T-cell (primary cell): Measurements from ENCODE around the gene OPN1MW3. TPM values are rescaled to one million over a fixed set of nuclear protein-coding genes. Genes with fewer than 3 reads are reported as not detected.
A peak's percentile ranks its signal among the peaks of the same experiment; 100 is the strongest.
"Not testable (repeated sequence)": the region's sequence is repeated elsewhere in the genome, so short reads cannot be mapped to it uniquely, and the experiment has no call there.

Experiments
- ATAC-seq, 4 experiments: fragments of 200-7000 bp in 3 of 4; fragments of 150-1000 bp in 1 of 4; cut with Tn5 transposase; replicated peaks in 1 of 4; 1 replicate in 3 of 4; 2 replicates in 1 of 4; pipeline ENCODE4 v1.10.0; 2021; ENCODE audit warnings: moderate library complexity in 3 of 4, mild to moderate bottlenecking in 2 of 4, moderate number of reproducible peaks in 1 of 4
- CTCF ChIA-PET, 2 donors: fragments of 300-600 bp; sonication (Branson Sonifier 250); formaldehyde crosslinking; loops; one replicate each; lab custom pipeline; 2022; ENCODE audit warnings: antibody characterized with exemption in 2 of 2; lab: Charles Lee
- POLR2A ChIA-PET, 2 donors: fragments of 300-600 bp; sonication (Branson Sonifier 250); formaldehyde crosslinking; loops; one replicate each; lab custom pipeline; 2022; ENCODE audit warnings: antibody characterized with exemption in 2 of 2; lab: Charles Lee
- DNase-seq, 35 experiments: peaks; one replicate each; pipeline versions ENCODE4 v3.0.0 to v3.0.0-alpha.2; 2013 to 2023
- H3K27ac ChIP-seq: one replicate; pipeline ENCODE4 v1.5.1; 2013; ENCODE audit warnings: low read length
- H3K27me3 ChIP-seq, 2 experiments: replicated peaks in 1 of 2; 1 replicate in 1 of 2; 2 replicates in 1 of 2; pipeline versions ENCODE4 v1.6.1 to v1.7.0; 2013; ENCODE audit warnings: low read length in 1 of 2, mixed read lengths in 1 of 2; ENCODE audit not compliant: control insufficient read depth in 2 of 2, insufficient read depth in 2 of 2; ENCODE audit errors: extremely low read depth in 1 of 2
- H3K36me3 ChIP-seq, 2 donors: 1 replicate in 1 of 2; 2 replicates in 1 of 2; pipeline versions ENCODE4 v1.6.1 to v1.7.0; 2013; ENCODE audit warnings: low read length in 1 of 2; ENCODE audit not compliant: control insufficient read depth in 2 of 2, insufficient read depth in 1 of 2; ENCODE audit errors: extremely low read depth in 1 of 2
- H3K4me1 ChIP-seq, 2 experiments: 1 replicate in 1 of 2; 2 replicates in 1 of 2; pipeline versions ENCODE4 v1.6.1 to v1.7.0; 2013; ENCODE audit warnings: low read length in 2 of 2, mixed read lengths in 1 of 2; ENCODE audit not compliant: insufficient read depth in 2 of 2, control insufficient read depth in 1 of 2; ENCODE audit errors: extremely low read depth in 1 of 2
- H3K4me3 ChIP-seq, 2 donors: 1 replicate in 1 of 2; 2 replicates in 1 of 2; pipeline versions ENCODE4 v1.5.1 to v1.7.0; 2013; ENCODE audit warnings: mild to moderate bottlenecking in 2 of 2, low read length in 1 of 2, moderate library complexity in 1 of 2; ENCODE audit not compliant: control insufficient read depth in 1 of 2; ENCODE audit errors: extremely low read depth in 1 of 2
- H3K9me3 ChIP-seq: 2 replicates; pipeline ENCODE4 v1.7.0; 2013
- H3K27ac Mint-ChIP-seq, 2 donors: one replicate each; pipeline ENCODE4 v1.8.0; 2020 to 2021; ENCODE audit warnings: mild to moderate bottlenecking in 2 of 2, mixed read lengths in 2 of 2
- H3K27me3 Mint-ChIP-seq, 2 donors: one replicate each; pipeline ENCODE4 v1.8.0; 2021 to 2022; ENCODE audit warnings: mixed read lengths in 2 of 2
- H3K36me3 Mint-ChIP-seq: one replicate; pipeline ENCODE4 v1.8.0; 2021; ENCODE audit warnings: mixed read lengths
- H3K4me1 Mint-ChIP-seq, 3 donors: one replicate each; pipeline ENCODE4 v1.8.0; 2020 to 2022; ENCODE audit warnings: mixed read lengths in 3 of 3, mild to moderate bottlenecking in 1 of 3
- H3K4me3 Mint-ChIP-seq, 3 donors: one replicate each; pipeline ENCODE4 v1.8.0; 2020 to 2022; ENCODE audit warnings: mild to moderate bottlenecking in 3 of 3, mixed read lengths in 3 of 3, moderate library complexity in 3 of 3
- H3K9me3 Mint-ChIP-seq, 3 donors: one replicate each; pipeline ENCODE4 v1.8.0; 2020 to 2022; ENCODE audit warnings: mixed read lengths in 3 of 3
- WGBS: methylation state at CpG from one replicate; pipeline ENCODE4 v1.1.5; 2013; ENCODE audit warnings: missing lambda C conversion rate; ENCODE audit not compliant: insufficient coverage; 5-methylcytosine and 5-hydroxymethylcytosine counted together
- total RNA-seq, 35 experiments: library from RNA in 6 of 35; stranded (reverse) in 6 of 35; fragments of 120-200 nt in 1 of 35; gene quantifications; one replicate each; pipeline versions ENCODE4 v1.2.1 to v1.2.4 and lab custom pipeline; 2013 to 2026

The OPN1MW3 gene
- total RNA-seq, 5 donors from 2014 or later (not counting 1 experiment from before 2014, with no cell fraction given) = not detected

- H3K36me3 ChIP-seq = no peaks in the 10 kb centered on the region
- WGBS = 98% methylated on average over 12 of the region's 39 CpGs
- ChIA-PET POLR2A (interaction anchor here in 1 of 2 donors (0.7 kb wide), 1 partner anchor 215 kb away, joined by 5 read pairs; no protein-coding TSS in a partner anchor), CTCF (no interaction called here)
- no peak within 1 kb of the TSS for H3K27ac ChIP-seq
- no peaks in the 10 kb centered on the region for H3K4me1 ChIP-seq
- Mint-ChIP-seq H3K27ac (no peak within 1 kb of the TSS), H3K27me3 (no peaks in the 10 kb centered on the region), H3K9me3 (no peaks in the 10 kb centered on the region), H3K4me1 (peaks cover 0 to 9% (median 1%) of the 10 kb centered on the region in 3 donors), H3K4me3 (no peak within 1 kb of the TSS), H3K36me3 (no peaks in the 10 kb centered on the region)
- no peak for DNase-seq
- no peaks in the 10 kb centered on the region for H3K27me3 ChIP-seq
- no peak for ATAC-seq
- no peak within 1 kb of the TSS for H3K4me3 ChIP-seq
- no peaks in the 10 kb centered on the region for H3K9me3 ChIP-seq
Observed at GRCh38 chrX:154294791-154295574, 37.6 kb downstream of the OPN1MW3 start, which contains the start of gene TEX28. TSS of gene TEX28 (minus strand) at chrX:154295124. CDS start at chrX:154292117, 3,007 bp downstream.

GRCh38 chrX:154295664-154296310, 38.4 kb downstream of the OPN1MW3 start, which contains the start of gene TKTL1:
TSS of gene TKTL1 (plus strand) at chrX:154295795. CDS start at chrX:154295860, 65 bp downstream.
- no peaks in the 10 kb centered on the region for H3K4me1 ChIP-seq
- peaks cover 0 to 4% of the 10 kb centered on the region in 2 donors for H3K27me3 Mint-ChIP-seq
- H3K36me3 Mint-ChIP-seq = no peaks in the 10 kb centered on the region
- H3K9me3 Mint-ChIP-seq = no peaks in the 10 kb centered on the region
- peaks cover 0 to 9% (median 1%) of the 10 kb centered on the region in 3 donors for H3K4me1 Mint-ChIP-seq
- no peaks in the 10 kb centered on the region for H3K36me3 ChIP-seq
- no peak within 1 kb of the TSS for H3K4me3 ChIP-seq
- H3K27ac Mint-ChIP-seq = no peak within 1 kb of the TSS
- H3K27ac ChIP-seq = no peak within 1 kb of the TSS
- DNase-seq (no peak), ATAC-seq (no peak)
- CTCF ChIA-PET = interaction anchor here in 1 of 2 donors (0.6 kb wide), 1 partner anchor 458 kb away, joined by 3 read pairs; no protein-coding TSS in a partner anchor
- H3K27me3 ChIP-seq = no peaks in the 10 kb centered on the region
- POLR2A ChIA-PET = no interaction called here
- 99% methylated on average over 16 of the region's 37 CpGs for WGBS
- H3K4me3 Mint-ChIP-seq = no peak within 1 kb of the TSS
- H3K9me3 ChIP-seq = no peaks in the 10 kb centered on the region

GRCh38 chrX:154296731-154297130, 39.3 kb downstream of the OPN1MW3 start:
- Histone ChIP-seq H3K36me3 (no peaks in the 10 kb centered on the region), H3K4me1 (no peaks in the 10 kb centered on the region), H3K27ac (no peak overlapping the region), H3K4me3 (no peak overlapping the region), H3K27me3 (no peaks in the 10 kb centered on the region), H3K9me3 (no peaks in the 10 kb centered on the region)
- Mint-ChIP-seq H3K4me1 (peaks cover 0 to 9% (median 1%) of the 10 kb centered on the region in 3 donors), H3K27me3 (peaks cover 0 to 4% of the 10 kb centered on the region in 2 donors), H3K36me3 (no peaks in the 10 kb centered on the region), H3K27ac (no peak overlapping the region), H3K4me3 (no peak overlapping the region), H3K9me3 (no peaks in the 10 kb centered on the region)
- POLR2A ChIA-PET = no interaction called here
- CTCF ChIA-PET = no interaction called here
- 89% methylated on average over 14 of the region's 18 CpGs for WGBS
- ATAC-seq (no peak), DNase-seq (no peak)

- Histone ChIP-seq H3K27ac (no peak overlapping the region), H3K27me3 (no peaks in the 10 kb centered on the region), H3K4me3 (no peak overlapping the region), H3K4me1 (no peaks in the 10 kb centered on the region), H3K36me3 (no peaks in the 10 kb centered on the region), H3K9me3 (no peaks in the 10 kb centered on the region)
- Mint-ChIP-seq H3K4me1 (peaks cover 0 to 9% (median 1%) of the 10 kb centered on the region in 3 donors), H3K4me3 (no peak overlapping the region), H3K27me3 (peaks cover 0 to 4% of the 10 kb centered on the region in 2 donors), H3K27ac (peak overlapping the region in 1 of 2 donors; percentile 24), H3K9me3 (no peaks in the 10 kb centered on the region), H3K36me3 (no peaks in the 10 kb centered on the region)
- CTCF ChIA-PET = no interaction called here
- no peak for DNase-seq
- POLR2A ChIA-PET = no interaction called here
- WGBS = no CpG with 5 or more reads among the region's 7 CpGs
- ATAC-seq = no peak
Observed at GRCh38 chrX:154298312-154298711, 40.9 kb downstream of the OPN1MW3 start.

GRCh38 chrX:154300816-154301215, 43.4 kb downstream of the OPN1MW3 start:
- CTCF ChIA-PET = no interaction called here
- Histone ChIP-seq H3K27ac (no peak overlapping the region), H3K36me3 (no peaks in the 10 kb centered on the region), H3K9me3 (no peaks in the 10 kb centered on the region), H3K27me3 (no peaks in the 10 kb centered on the region), H3K4me1 (no peaks in the 10 kb centered on the region), H3K4me3 (no peak overlapping the region)
- no peak overlapping the region for H3K27ac Mint-ChIP-seq
- no peaks in the 10 kb centered on the region for H3K36me3 Mint-ChIP-seq
- H3K4me1 Mint-ChIP-seq = peaks cover 0 to 14% (median 1%) of the 10 kb centered on the region in 3 donors
- H3K4me3 Mint-ChIP-seq = no peak overlapping the region
- no peaks in the 10 kb centered on the region for H3K9me3 Mint-ChIP-seq
- POLR2A ChIA-PET = no interaction called here
- H3K27me3 Mint-ChIP-seq = peaks cover 0 to 7% of the 10 kb centered on the region in 2 donors
- DNase-seq (no peak), ATAC-seq (no peak)
- WGBS = no CpG with 5 or more reads among the region's 8 CpGs

GRCh38 chrX:154302998-154303397, 45.6 kb downstream of the OPN1MW3 start:
- POLR2A ChIA-PET = interaction anchor here in 1 of 2 donors (0.6 kb wide), 1 partner anchor 22 kb away, joined by 5 read pairs; no protein-coding TSS in a partner anchor
- ATAC-seq = not testable (repeated sequence)

More at GRCh38 chrX:154302998-154303397, 45.6 kb downstream of the OPN1MW3 start:
- H3K36me3 ChIP-seq, H3K4me1 ChIP-seq, H3K27ac Mint-ChIP-seq, H3K9me3 ChIP-seq, CTCF ChIA-PET, DNase-seq, H3K27me3 ChIP-seq, H3K27ac ChIP-seq, H3K36me3 Mint-ChIP-seq, H3K4me3 Mint-ChIP-seq, H3K27me3 Mint-ChIP-seq, H3K4me3 ChIP-seq, H3K9me3 Mint-ChIP-seq: not testable (repeated sequence)
- H3K4me1 Mint-ChIP-seq = peaks cover 7 to 26% (median 7%) of the 10 kb centered on the region in 3 donors
- no CpG with 5 or more reads among the region's 7 CpGs for whole genome bisulfite sequencing
